GM19463 (cell line): ENCODE data around the gene ATRN.

Experiments used
- ATAC-seq: cut with Tn5 transposase; IDR thresholded peaks from one replicate; pipeline ENCODE4 v1.9.1; 2021; ENCODE audit warnings: mild to moderate bottlenecking, moderate library complexity; ENCODE audit not compliant: unreplicated experiment

Gene ATRN

GRCh38 chr20:3691306-3691705 is 220.5 kb downstream of the ATRN start:
- ATAC-seq = no peak

- ATAC-seq = no peak
These were observed 221.1 kb downstream of the ATRN start for GRCh38 chr20:3691897-3692296.

DNA sequence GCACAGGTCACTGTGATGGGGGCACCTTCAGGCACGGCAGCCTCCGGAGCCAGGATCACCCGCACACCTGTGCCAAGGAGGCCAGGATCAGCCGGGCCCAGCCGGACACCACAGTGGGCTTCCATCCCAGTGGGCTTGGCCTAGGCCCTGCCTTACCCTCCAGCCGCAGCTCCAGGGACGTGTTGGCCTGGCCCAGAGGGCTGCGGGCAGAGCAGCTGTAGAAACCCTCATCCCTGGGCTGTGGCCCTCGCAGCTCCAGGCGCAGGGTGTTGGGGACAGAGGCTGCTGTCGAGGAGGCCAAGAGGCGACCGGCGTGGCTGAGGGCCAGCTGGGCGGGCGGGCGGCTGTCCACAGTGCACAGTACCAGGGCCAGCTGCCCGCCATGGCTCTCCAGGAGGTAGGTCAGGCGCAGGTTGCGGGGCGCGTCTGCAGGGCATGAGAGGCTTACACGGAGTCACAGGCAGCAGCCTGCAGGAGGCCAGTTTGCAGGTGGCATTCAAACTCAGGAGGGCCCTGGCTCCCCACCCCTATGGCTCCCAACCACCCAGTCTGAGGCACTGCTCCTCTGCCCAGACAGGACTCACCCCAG is 222.0 kb downstream of the ATRN start:
- ATAC-seq = no peak

GRCh38 chr20:3693376-3693775 is 222.6 kb downstream of the ATRN start:
- no peak for ATAC-seq

GRCh38 chr20:3694864-3695263 is 224.0 kb downstream of the ATRN start:
- no peak for ATAC-seq

DNA sequence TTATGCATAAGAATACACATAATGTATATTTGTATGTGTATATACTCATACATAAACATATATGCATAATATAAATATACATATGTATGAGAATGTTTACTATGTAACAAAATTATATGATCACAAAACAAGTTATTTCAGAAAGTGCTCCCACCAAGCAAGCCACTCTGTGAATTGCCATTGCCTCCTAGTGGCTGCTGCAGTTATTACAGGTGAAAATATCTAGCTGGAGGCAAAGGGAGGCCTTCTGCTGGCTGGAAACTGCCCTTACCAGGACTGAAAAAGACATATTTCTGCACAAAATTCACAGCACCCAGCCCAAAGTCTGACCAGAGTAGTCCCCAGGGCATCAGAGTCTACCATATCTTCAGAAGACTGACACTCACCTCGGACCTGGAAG is 225.4 kb downstream of the ATRN start:
- ATAC-seq = no peak

GRCh38 chr20:3696745-3697587 is 226.1 kb downstream of the ATRN start:
- no peak for ATAC-seq

- ATAC-seq = no peak
These were observed 226.9 kb downstream of the ATRN start for GRCh38 chr20:3697588-3698305.

GRCh38 chr20:3698591-3699001 is 227.8 kb downstream of the ATRN start:
- no peak for ATAC-seq

GRCh38 chr20:3699037-3699436 is 228.2 kb downstream of the ATRN start:
- no peak for ATAC-seq
